Medulla oblongata (tissue), 1 donor: ENCODE measurements around the gene NEDD9.

Experiments used
- DNase-seq: peaks from one replicate; pipeline ENCODE4 v3.0.0-alpha.2; 2015; ENCODE audit errors: extremely low spot score

NEDD9 gene

DNA sequence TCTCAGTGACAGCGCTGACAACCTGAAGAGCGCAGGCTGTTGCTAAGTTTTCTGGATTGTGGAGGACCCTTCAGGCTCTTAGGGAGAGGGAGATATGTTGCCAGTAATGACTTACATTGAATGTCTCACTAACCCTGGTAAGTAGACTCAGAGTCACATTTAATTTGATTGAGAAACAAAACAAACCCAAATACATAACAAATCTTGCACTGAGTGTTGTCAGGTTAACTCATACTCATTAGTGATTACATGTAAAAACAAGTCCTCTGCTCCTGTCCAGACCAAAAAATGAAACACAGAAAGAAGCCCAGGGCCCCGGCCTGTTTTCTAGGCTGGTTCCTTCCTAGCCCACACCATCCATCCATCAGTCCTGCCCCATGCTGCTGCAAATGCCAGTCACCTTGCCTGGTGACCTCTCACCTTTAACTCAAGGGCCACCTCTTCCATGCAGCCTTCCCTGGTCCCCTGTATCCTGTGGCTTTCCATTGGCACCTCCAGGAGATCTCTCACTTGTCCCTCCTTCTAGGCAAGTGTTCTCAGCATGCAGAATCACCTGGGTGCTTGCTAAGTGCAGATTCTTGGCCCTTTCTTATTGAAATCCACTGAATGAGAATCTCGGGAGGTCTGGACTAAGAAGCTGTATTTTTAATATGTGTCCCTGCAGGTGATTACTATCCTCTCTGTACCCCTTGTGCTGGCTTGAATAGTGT lies 86.2 kb downstream of the NEDD9 start:
- DNase-seq = no peak

DNA sequence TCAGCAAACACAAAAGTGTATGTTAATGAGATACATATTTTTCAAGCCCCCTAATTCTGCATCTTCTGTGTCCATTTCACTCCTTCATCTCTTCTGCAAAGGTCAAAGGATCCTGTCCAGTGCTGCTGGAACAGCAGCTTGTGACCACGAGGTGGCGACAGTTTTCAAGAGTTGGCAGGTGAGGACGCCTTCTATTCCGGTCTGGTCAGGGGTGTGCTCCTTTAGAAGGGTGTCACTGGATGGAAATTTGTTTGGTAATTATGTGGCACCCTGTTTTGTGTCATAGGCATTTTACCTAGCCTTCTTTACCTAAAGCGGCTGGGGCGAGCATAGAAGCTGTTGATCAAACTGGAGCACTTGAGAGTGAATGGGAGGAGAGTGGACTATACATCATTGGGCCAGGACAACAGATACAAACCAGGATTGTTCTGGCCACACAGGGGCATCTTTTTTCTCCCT lies 88.0 kb downstream of the NEDD9 start:
- DNase-seq = peak; percentile 90

DNA sequence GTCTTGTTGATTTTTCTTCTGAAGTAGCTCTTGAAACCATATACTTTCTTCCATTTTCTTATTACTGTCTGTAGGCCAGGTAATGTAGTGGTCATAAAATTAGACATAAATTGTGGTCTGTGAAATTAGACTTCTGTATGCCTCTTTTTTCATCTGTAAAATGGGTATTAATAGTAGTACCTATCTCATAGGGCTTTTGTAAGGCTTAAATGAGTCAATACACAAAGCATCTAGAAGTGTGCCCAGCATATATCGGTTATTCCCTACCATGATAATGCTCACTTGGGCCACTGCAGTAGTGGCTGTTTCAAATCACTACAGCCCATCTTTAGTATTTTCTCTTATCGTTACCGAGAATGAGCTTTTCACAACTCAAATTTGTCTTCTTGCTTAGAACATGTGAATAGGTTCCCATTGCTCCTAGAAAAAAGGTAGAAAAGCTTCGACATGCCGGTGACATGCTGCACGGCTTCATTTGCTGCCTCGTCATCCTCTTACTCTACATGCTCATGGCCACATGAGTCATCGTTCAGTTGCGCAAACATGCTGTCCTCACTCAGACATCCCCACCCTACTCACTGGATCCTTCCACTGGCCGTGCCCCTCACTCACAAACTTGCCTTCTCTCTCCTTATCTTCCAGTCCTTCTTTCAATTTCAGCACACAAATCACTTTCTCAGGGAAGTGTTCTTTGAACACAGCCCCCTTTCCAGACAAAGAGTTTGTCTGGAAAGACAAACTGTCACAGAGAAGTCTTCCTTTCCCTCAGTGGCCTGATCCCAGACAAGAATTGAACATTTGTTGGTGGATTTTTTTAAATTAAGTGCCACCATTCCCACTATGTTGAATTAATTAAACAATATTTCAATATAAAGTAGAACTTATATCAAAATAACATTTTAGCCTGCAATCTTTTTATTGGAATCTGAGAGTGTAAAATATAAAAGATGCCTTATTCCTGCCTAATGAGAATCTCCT lies 88.8 kb downstream of the NEDD9 start:
- no peak for DNase-seq

DNA sequence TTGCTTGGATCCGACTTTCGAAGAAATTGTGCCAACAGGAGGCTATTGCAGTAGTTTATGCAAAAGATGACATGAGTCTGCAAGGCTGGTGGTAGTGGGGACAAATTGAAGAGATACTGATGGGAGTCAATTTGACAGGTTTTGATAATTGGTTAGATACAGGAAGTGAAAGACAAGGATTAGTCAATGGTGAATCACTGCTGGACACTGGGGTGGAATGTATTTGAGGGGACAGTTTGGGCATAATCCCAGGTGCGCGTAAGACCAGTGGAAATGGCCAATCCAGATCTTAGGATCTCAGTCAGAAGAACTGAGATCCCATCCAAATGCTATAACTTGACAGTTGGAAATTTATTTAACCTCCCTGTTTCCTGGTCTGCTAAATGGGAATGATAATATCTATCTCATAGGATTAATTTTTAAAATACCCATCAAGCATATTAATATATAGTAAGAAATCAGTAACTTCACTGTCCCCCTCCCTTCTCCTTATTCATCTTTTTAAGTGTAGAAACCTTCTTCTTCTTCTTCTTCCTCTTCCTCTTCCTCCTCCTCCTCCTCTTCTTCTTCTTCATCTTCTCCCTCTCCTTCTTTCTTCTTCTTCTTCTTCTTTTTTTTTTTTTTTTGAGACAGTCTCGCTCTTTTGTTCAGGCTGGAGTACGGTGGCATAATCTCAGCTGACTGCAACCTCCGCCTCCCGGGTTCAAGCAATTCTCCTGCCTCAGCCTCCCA lies 90.0 kb downstream of the NEDD9 start:
- DNase-seq = no peak

DNA sequence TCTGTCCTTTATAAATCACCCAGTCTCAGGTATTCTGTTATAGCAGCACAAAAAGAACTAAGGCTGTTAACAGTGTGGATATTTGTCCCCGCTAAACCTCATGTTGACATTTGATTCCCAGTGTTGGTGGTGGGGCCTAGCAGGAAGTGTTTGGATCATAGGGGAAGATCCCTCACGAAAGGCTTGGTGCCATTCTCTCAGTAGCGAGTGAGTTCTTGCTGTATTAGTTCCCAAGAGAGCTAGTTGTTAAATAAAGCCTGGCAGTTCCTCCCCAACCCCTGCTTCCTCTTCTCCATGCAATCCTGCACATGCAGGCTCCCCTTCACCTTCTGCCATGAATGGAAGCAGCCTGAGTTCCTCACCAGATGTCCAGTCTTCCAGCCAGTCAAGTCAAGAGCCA lies 91.2 kb downstream of the NEDD9 start:
- DNase-seq = no peak

DNA sequence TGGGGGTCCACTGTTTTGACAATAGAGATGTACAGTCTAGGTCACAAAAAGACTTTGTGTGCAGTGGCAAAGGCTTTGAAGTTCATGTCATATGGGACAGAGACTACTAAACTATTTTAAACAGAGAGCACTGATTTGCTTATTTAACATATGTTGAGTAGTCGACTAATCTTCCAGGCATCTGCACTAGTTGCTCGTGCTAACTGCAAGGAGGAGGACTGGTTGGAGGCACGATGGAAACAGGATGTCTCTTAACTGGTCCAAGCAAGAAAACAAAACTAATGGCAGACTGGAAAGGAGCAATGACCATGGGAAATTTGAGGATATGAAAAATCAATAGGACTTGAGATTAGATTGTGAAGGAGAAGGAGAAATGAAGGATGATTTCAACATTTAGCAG lies 92.4 kb downstream of the NEDD9 start:
- no peak for DNase-seq

DNA sequence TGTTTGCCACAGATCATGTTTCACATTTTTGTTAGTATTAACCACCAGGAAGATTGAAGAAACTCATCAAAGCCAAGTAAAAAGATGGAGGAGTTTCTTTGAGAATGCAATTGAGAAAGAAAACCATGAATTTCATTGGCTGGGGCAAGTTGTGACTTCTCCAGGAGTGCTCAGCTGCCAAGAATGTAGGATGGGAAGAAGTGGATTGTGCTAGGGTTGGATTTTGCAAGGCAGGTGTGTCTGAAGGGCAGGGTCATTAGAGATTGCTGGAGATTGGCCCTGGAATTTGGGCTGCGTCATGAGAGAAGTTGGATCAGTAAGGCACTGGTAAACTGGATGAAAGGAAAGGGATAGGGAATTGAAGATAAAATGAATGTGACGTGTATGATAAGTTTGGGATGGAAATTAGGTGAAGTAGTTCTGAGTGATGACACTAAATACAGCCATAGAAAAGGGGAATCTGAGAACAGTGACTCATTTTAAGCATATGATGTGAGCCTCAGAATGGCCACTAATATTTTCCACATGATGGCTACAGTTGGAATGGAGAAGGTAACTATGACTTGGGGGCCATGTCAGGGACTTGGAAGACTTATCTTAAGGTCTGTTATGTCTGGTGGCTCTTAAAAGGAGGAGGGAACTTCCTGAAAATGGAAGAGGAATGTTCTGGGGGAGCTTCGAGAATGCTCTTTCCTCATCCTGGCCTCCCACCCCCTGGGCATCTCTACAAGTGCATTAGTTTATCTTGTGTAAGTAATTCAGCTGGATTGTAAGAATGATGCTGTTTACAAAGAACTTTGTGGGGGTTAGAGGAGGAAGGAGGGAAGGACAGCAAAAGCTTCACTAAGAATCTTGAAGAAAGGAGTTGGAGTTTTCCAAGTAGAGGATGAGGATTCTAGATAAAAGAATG lies 93.2 kb downstream of the NEDD9 start:
- DNase-seq = no peak

DNA sequence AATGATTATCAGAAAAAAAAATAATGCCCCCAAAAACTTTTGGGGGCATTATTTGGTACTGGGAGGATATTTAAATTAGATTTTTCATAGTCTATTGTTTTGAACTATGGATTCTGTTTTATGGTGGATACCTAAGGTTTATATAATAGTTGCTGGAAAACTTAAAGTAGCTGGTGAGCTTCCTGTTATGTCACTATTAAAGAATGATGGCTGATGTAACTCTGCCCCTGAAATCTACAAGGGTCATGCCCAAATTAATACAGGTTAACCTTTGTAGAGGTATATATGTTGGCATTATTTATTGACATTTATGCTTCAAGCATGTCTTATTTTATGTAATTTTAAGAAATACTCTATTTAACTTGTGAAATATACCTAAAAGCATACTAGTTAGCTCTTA lies 95.7 kb downstream of the NEDD9 start:
- DNase-seq = no peak
